GM12878 (cell line): Measurements from ENCODE around the gene UNC5B. TPM values are rescaled to one million over a fixed set of nuclear protein-coding genes. Genes with fewer than 3 reads are reported as not detected.

Experiments used
- ATAC-seq: fragments of 200-7000 bp; cut with Tn5 transposase; 3 replicates; pipeline ENCODE4 v1.9.1; 2020; ENCODE audit warnings: mild to moderate bottlenecking, moderate library complexity
- BruUV-seq: library from RNA; stranded (reverse); fragments of 400-500 nt; replicated peaks from 2 replicates; lab custom pipeline; 2021; lab: Mats Ljungman, UMichigan
- CTCF ChIA-PET: fragments of 300-600 bp; sonication (Branson Sonifier 250); formaldehyde crosslinking; extraction: SDS; loops from one replicate; lab custom pipeline; 2021; ENCODE audit warnings: inconsistent platforms; lab: Yijun Ruan, JAX
- POLR2A ChIA-PET: fragments of 350-600 bp; formaldehyde crosslinking; extraction: SDS; loops from one replicate; lab custom pipeline; 2021; ENCODE audit warnings: inconsistent platforms; lab: Charles Lee
- RAD21 ChIA-PET: fragments of 300-600 bp; sonication (Branson Sonifier 250); formaldehyde crosslinking; loops from one replicate; lab custom pipeline; 2023; ENCODE audit warnings: antibody characterized with exemption; ENCODE audit not compliant: unreplicated experiment; lab: Charles Lee
- SMC1A ChIA-PET: fragments of 300-600 bp; sonication (Branson Sonifier 250); formaldehyde crosslinking; loops from one replicate; lab custom pipeline; 2023; ENCODE audit not compliant: unreplicated experiment, uncharacterized antibody; lab: Charles Lee
- DNase-seq: peaks from one replicate; pipeline ENCODE4 v3.0.0-alpha.2; 2011; ENCODE audit warnings: low read depth, low spot score
- FAIRE-seq: peaks from 3 replicates; lab custom pipeline; 2011; peaks lifted over from hg19 to GRCh38; lab: Jason Lieb, UNC
- H2AFZ ChIP-seq: 2 replicates; pipeline ENCODE4 v1.6.0; 2011; ENCODE audit warnings: low read depth, low read length, control low read depth; ENCODE audit not compliant: control insufficient read depth
- H3K27ac ChIP-seq: 2 replicates; pipeline ENCODE4 v1.5.1; 2011; ENCODE audit warnings: control low read depth; ENCODE audit not compliant: control insufficient read depth, insufficient read depth
- H3K27me3 ChIP-seq, 2 experiments: replicated peaks in 1 of 2; 2 replicates each; pipeline versions ENCODE4 v1.6.0 to v1.6.1; 2011; ENCODE audit warnings: low read length in 1 of 2; ENCODE audit not compliant: control insufficient read depth in 2 of 2, insufficient read depth in 2 of 2
- H3K36me3 ChIP-seq, 2 experiments: 2 replicates each; pipeline ENCODE4 v1.5.1; 2011; ENCODE audit warnings: low read length in 1 of 2; ENCODE audit not compliant: control insufficient read depth in 2 of 2, insufficient read depth in 2 of 2
- H3K4me1 ChIP-seq: 2 replicates; pipeline ENCODE4 v1.6.1; 2011; ENCODE audit warnings: mild to moderate bottlenecking, low read length, moderate library complexity, mixed read lengths; ENCODE audit not compliant: control insufficient read depth, insufficient read depth
- H3K4me2 ChIP-seq: 2 replicates; pipeline ENCODE4 v1.6.0; 2011; ENCODE audit warnings: control low read depth; ENCODE audit not compliant: control insufficient read depth, insufficient read depth
- H3K4me3 ChIP-seq: fragments of 200-600 bp; sonication (generic); 2 replicates; pipeline ENCODE4 v1.5.1; 2016
- H3K79me2 ChIP-seq: 2 replicates; pipeline ENCODE4 v1.6.0; 2011; ENCODE audit warnings: low read length; ENCODE audit not compliant: control insufficient read depth, insufficient read depth
- H3K9ac ChIP-seq: 2 replicates; pipeline ENCODE4 v1.8.0; 2011; ENCODE audit warnings: low read length, control low read depth, mixed read lengths; ENCODE audit not compliant: control insufficient read depth, insufficient read depth
- H3K9me3 ChIP-seq: replicated peaks from 3 replicates; pipeline ENCODE4 v1.5.1; 2011; ENCODE audit warnings: mild to moderate bottlenecking, low read length; ENCODE audit not compliant: control insufficient read depth, insufficient read depth
- H4K20me1 ChIP-seq: 2 replicates; pipeline ENCODE4 v1.6.0; 2011; ENCODE audit not compliant: control insufficient read depth, insufficient read depth
- EGR1 ChIP-seq, 2 experiments: IDR thresholded peaks; 1 replicate in 1 of 2; 2 replicates in 1 of 2; pipeline ENCODE4 v1.6.1; 2011 to 2012; ENCODE audit warnings: low read depth in 2 of 2, low read length in 2 of 2, borderline replicate concordance in 1 of 2, mild to moderate bottlenecking in 1 of 2, moderate library complexity in 1 of 2
- ETV6 ChIP-seq, 2 experiments: fragments of 450-650 bp in 1 of 2; IDR thresholded peaks in 1 of 2; conservative IDR thresholded peaks in 1 of 2; 2 replicates each; pipeline ENCODE4 v1.6.1; 2014; ENCODE audit warnings: antibody characterized with exemption in 1 of 2, borderline replicate concordance in 1 of 2, low read depth in 1 of 2, mild to moderate bottlenecking in 1 of 2, moderate library complexity in 1 of 2
- NFIC ChIP-seq: IDR thresholded peaks from 2 replicates; pipeline ENCODE4 v1.6.1; 2012; ENCODE audit warnings: low read depth, mild to moderate bottlenecking, inconsistent platforms, low read length, moderate library complexity
- POLR2AphosphoS5 ChIP-seq: IDR thresholded peaks from 2 replicates; pipeline ENCODE4 v1.6.1; 2011; ENCODE audit warnings: mild to moderate bottlenecking, low read length, inconsistent platforms
- RAD21 ChIP-seq: IDR thresholded peaks from 2 replicates; pipeline ENCODE4 v1.6.1; 2011; ENCODE audit warnings: mild to moderate bottlenecking, low read depth, low read length, moderate library complexity; ENCODE audit not compliant: insufficient read depth
- SMC3 ChIP-seq: IDR thresholded peaks from 2 replicates; pipeline ENCODE4 v1.6.1; 2011; ENCODE audit warnings: low read length, improper control_type of control experiment, borderline replicate concordance
- ZNF24 ChIP-seq: fragments of 450-650 bp; IDR thresholded peaks from 2 replicates; pipeline ENCODE4 v1.6.1; 2017; ENCODE audit warnings: antibody characterized with exemption, mild to moderate bottlenecking
- WGBS: methylation state at CpG from one replicate; pipeline ENCODE4 v1.1.6; 2016; ENCODE audit warnings: low lambda C conversion rate; ENCODE audit not compliant: insufficient replicate concordance, insufficient coverage; ENCODE audit errors: missing lambda C conversion rate; 5-methylcytosine and 5-hydroxymethylcytosine counted together
- in situ Hi-C: fragments of 300-500 bp; cut with MboI; formaldehyde crosslinking; loops from 9 replicates; pipeline ENCODE4 v1.14.3; 2018; ENCODE audit warnings: mixed read lengths
- intact Hi-C: fragments of 100-400 bp; cut with micrococcal nuclease; formaldehyde crosslinking; loops from one replicate; pipeline ENCODE4 v1.14.2; 2022; ENCODE audit not compliant: unreplicated experiment
- polyA plus RNA-seq, 11 experiments: library from polyadenylated mRNA; depleted of rRNA in 4 of 11; unstranded in 6 of 11; stranded (reverse) in 5 of 11; fragments of >200 nt; fragmentation: Nextera tagmentation in 4 of 11; fragmentation: Illumina TruSeq in 1 of 11; extraction: Ambion mirVana in 4 of 11; extraction: Trizol in 1 of 11; gene quantifications; 1 replicate in 1 of 11; 2 replicates in 10 of 11; pipeline versions ENCODE4 v1.2.1 to v1.2.3, GENCODE V29; 2011 to 2016; ENCODE audit warnings: inconsistent platforms in 2 of 11, missing spikeins in 2 of 11, low read depth in 1 of 11
- total RNA-seq, 4 experiments: library from RNA; depleted of rRNA in 3 of 4; stranded (reverse); fragments of >200 nt in 3 of 4; fragmentation: Illumina TruSeq in 1 of 4; extraction: Trizol in 1 of 4; gene quantifications; 2 replicates each; pipeline versions ENCODE4 v1.2.1 to v1.2.3, GENCODE V29; 2013 to 2021
- TF ChIP-seq, protein P1 (sequence below), 3 experiments: IDR thresholded peaks in 2 of 3; conservative IDR thresholded peaks in 1 of 3; 2 replicates each; pipeline ENCODE4 v1.5.1; 2011; ENCODE audit warnings: low read depth in 3 of 3, low read length in 3 of 3, mild to moderate bottlenecking in 3 of 3, control low read depth in 2 of 3, moderate library complexity in 2 of 3, inconsistent platforms in 1 of 3, mixed read lengths in 1 of 3; ENCODE audit not compliant: control insufficient read depth in 2 of 3, insufficient read depth in 1 of 3; ENCODE audit errors: extremely low read depth in 1 of 3

The UNC5B gene
- total and polyA plus RNA-seq, 10 of the 15 experiments (the other 5 are each of a cell fraction or from before 2014, with no cell fraction given): 0.03 to 0.08 TPM; not detected in 8

DNA sequence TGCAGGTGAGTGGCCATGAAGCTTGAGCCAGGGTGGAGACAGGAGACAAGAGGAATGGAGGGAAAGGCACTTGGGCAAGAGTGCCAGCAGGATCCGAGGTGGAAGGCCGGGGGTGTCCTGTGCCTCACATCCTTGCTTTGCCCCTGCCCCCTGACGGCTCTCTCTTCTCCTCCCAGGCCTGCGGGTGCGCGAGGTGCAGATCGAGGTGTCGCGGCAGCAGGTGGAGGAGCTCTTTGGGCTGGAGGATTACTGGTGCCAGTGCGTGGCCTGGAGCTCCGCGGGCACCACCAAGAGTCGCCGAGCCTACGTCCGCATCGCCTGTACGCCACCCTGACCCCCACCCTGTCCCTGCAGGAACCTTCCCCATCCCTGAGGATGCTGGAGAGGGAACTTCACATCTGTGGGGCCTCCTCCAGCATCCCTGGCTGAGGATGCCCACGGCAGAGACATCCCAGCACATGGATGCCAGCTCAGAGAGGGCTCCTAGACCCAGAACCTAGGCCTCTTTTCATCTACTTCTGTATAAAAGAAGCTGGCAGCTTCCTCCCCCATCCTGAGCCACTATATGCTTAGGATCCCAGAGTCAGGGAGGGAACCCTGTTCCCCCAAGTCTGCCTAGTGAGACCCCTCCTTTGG is 72.3 kb downstream of the UNC5B start:
- H4K20me1 ChIP-seq: no peaks in the 10 kb centered on the region
- H3K36me3 ChIP-seq: no peaks in the 10 kb centered on the region
- H3K9me3 ChIP-seq: no peaks in the 10 kb centered on the region; the same call in 2 of the 3 replicates
- H2AFZ ChIP-seq: no peak overlapping the region
- DNase-seq (no peak), FAIRE-seq (no peak), ATAC-seq (peak; percentile 11; the same call in 2 of the 3 replicates)
- 56% methylated on average over 19 of the region's 19 CpGs for WGBS
- SMC1A ChIA-PET: no interaction called here
- H3K27me3 ChIP-seq: peaks cover 0 to 2% of the 10 kb centered on the region in 2 experiments; a peak in 1 of 4 replicates
- in situ Hi-C loops (loop anchor here (5.0 kb wide), 1 partner anchor 362 kb away; no protein-coding TSS in a partner anchor), intact Hi-C loops (loop anchor here (2.0 kb wide), 1 partner anchor 382 kb away; no protein-coding TSS in a partner anchor)
- no peaks in the 10 kb centered on the region for H3K79me2 ChIP-seq
- H3K4me1 ChIP-seq: no peaks in the 10 kb centered on the region
- H3K27ac ChIP-seq: no peak overlapping the region
- TF ChIP-seq POLR2AphosphoS5 (no peak), ETV6 (conservative IDR thresholded peaks at IDR 0.05 in 1 of 2, IDR thresholded peaks at IDR 0.05 in 1 of 2; ENCODE audit: borderline replicate concordance in 1 of 2, low read depth in 1 of 2) (no peak)
- no peak overlapping the region for H3K4me3 ChIP-seq
- H3K9ac ChIP-seq: no peak overlapping the region
- POLR2A ChIA-PET: no interaction called here
- no peak overlapping the region for H3K4me2 ChIP-seq
- no TSS peak for BruUV-seq
- CTCF ChIA-PET: interaction anchor here (0.6 to 2.8 kb wide), 8 partner anchors 10 to 381 kb away, joined by 3 to 16 read pairs (median 4); no protein-coding TSS in a partner anchor
- RAD21 ChIA-PET: no interaction called here

DNA sequence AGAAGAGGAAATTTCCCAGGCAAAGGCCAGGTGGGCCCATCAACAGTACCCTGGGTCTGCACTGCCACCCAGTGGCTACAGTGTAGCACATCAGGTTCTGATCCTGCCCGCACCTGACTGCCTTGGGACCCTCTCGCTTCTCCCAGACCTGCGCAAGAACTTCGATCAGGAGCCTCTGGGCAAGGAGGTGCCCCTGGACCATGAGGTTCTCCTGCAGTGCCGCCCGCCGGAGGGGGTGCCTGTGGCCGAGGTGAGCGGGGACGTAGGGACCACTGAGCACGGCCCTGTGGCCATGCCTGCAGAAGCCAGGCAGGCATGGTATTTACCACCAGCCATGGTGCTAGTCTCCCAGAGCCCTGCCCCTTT is 72.8 kb downstream of the UNC5B start:
- Histone ChIP-seq H3K9me3 (no peaks in the 10 kb centered on the region; the same call in 2 of the 3 replicates), H3K9ac (no peak overlapping the region), H4K20me1 (no peaks in the 10 kb centered on the region), H3K4me2 (no peak overlapping the region), H3K79me2 (no peaks in the 10 kb centered on the region), H3K27ac (no peak overlapping the region), H3K27me3 (peaks cover 0 to 2% of the 10 kb centered on the region in 2 experiments; a peak in 1 of 4 replicates), H3K4me3 (no peak overlapping the region), H3K4me1 (no peaks in the 10 kb centered on the region), H2AFZ (no peak overlapping the region), H3K36me3 (no peaks in the 10 kb centered on the region)
- ATAC-seq (peak; percentile 90), FAIRE-seq (peak; percentile 84), DNase-seq (no peak)
- CTCF ChIA-PET: interaction anchor here (0.7 to 2.8 kb wide), 8 partner anchors 11 to 382 kb away, joined by 3 to 16 read pairs (median 4); no protein-coding TSS in a partner anchor
- in situ Hi-C loops (loop anchor here (5.0 kb wide), 1 partner anchor 363 kb away; no protein-coding TSS in a partner anchor), intact Hi-C loops (loop anchor here (2.0 kb wide), 1 partner anchor 382 kb away; no protein-coding TSS in a partner anchor)
- POLR2A ChIA-PET: no interaction called here
- RAD21 ChIA-PET: interaction anchor here (0.6 kb wide), 1 partner anchor 370 kb away, joined by 3 read pairs; no protein-coding TSS in a partner anchor
- 21% methylated on average over 11 of the region's 11 CpGs for WGBS
- TF ChIP-seq EGR1 (IDR thresholded peaks at IDR 0.05; ENCODE audit: borderline replicate concordance in 1 of 2, low read depth in 2 of 2, low read length in 2 of 2) (no peak), NFIC (no peak), SMC3 (peak; percentile 46; the same call in 1 of the 2 replicates), ZNF24 (no peak), RAD21 (peak; percentile 60)
- TF ChIP-seq, protein P1, sequence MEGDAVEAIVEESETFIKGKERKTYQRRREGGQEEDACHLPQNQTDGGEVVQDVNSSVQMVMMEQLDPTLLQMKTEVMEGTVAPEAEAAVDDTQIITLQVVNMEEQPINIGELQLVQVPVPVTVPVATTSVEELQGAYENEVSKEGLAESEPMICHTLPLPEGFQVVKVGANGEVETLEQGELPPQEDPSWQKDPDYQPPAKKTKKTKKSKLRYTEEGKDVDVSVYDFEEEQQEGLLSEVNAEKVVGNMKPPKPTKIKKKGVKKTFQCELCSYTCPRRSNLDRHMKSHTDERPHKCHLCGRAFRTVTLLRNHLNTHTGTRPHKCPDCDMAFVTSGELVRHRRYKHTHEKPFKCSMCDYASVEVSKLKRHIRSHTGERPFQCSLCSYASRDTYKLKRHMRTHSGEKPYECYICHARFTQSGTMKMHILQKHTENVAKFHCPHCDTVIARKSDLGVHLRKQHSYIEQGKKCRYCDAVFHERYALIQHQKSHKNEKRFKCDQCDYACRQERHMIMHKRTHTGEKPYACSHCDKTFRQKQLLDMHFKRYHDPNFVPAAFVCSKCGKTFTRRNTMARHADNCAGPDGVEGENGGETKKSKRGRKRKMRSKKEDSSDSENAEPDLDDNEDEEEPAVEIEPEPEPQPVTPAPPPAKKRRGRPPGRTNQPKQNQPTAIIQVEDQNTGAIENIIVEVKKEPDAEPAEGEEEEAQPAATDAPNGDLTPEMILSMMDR (IDR thresholded peaks at IDR 0.05 in 2 of 3, conservative IDR thresholded peaks at IDR 0.05 in 1 of 3; ENCODE audit: control insufficient read depth in 2 of 3, extremely low read depth in 1 of 3, insufficient read depth in 1 of 3, low read depth in 3 of 3, low read length in 3 of 3): peak; percentile 52 to 77 (median 72)
- SMC1A ChIA-PET: no interaction called here
- BruUV-seq: no TSS peak
